Aorta (tissue), 5 donors: Measurements from ENCODE around the gene MACROD2. TPM values are rescaled to one million over a fixed set of nuclear protein-coding genes. Genes with fewer than 3 reads are reported as not detected.

Experiments used
- ATAC-seq: fragments of 200-7000 bp; cut with Tn5 transposase; one replicate; pipeline ENCODE4 v1.9.1; 2022; ENCODE audit warnings: moderate library complexity; ENCODE audit not compliant: low FRiP score
- DNase-seq, 2 donors: peaks; one replicate each; pipeline ENCODE4 v3.0.0-alpha.2; 2020
- H3K27ac ChIP-seq, 2 donors: one replicate each; pipeline ENCODE4 v1.5.1; 2013; ENCODE audit warnings: low read length in 2 of 2, mild to moderate bottlenecking in 2 of 2, moderate library complexity in 2 of 2, control low read depth in 1 of 2, inconsistent platforms in 1 of 2, low read depth in 1 of 2
- H3K27me3 ChIP-seq, 2 donors: one replicate each; pipeline ENCODE4 v1.6.1; 2013; ENCODE audit warnings: control low read depth in 1 of 2, low read length in 1 of 2, mild to moderate bottlenecking in 1 of 2, moderate library complexity in 1 of 2; ENCODE audit not compliant: insufficient read depth in 2 of 2, control insufficient read depth in 1 of 2
- H3K36me3 ChIP-seq, 2 donors: one replicate each; pipeline ENCODE4 v1.6.1; 2013; ENCODE audit warnings: control low read depth in 1 of 2, low read length in 1 of 2, mild to moderate bottlenecking in 1 of 2; ENCODE audit not compliant: insufficient read depth in 2 of 2, control insufficient read depth in 1 of 2
- H3K4me1 ChIP-seq, 2 donors: one replicate each; pipeline ENCODE4 v1.6.1; 2013; ENCODE audit warnings: low read length in 2 of 2, control low read depth in 1 of 2, mild to moderate bottlenecking in 1 of 2, moderate library complexity in 1 of 2; ENCODE audit not compliant: insufficient read depth in 2 of 2, control insufficient read depth in 1 of 2
- H3K4me3 ChIP-seq, 2 donors: one replicate each; pipeline ENCODE4 v1.5.1; 2013; ENCODE audit warnings: low read length in 2 of 2, control low read depth in 1 of 2, mild to moderate bottlenecking in 1 of 2
- H3K9me3 ChIP-seq: one replicate; pipeline ENCODE4 v1.6.1; 2013; ENCODE audit warnings: mild to moderate bottlenecking, low read length; ENCODE audit not compliant: control insufficient read depth
- WGBS, 2 donors: extraction: QIAGEN DNeasy Blood & Tissue Kit; methylation state at CpG; one replicate each; pipeline ENCODE4 v1.1.7; 2013; 5-methylcytosine and 5-hydroxymethylcytosine counted together
- intact Hi-C, 2 donors: fragments of 100-400 bp; cut with DNase I; formaldehyde crosslinking; loops; one replicate each; pipeline versions ENCODE4 v1.14.2 to v1.15.0; 2022
- polyA plus RNA-seq, 2 donors: library from polyadenylated mRNA; stranded (reverse); fragments of 200-250 nt; gene quantifications; one replicate each; pipeline ENCODE4 v1.2.3, GENCODE V29; 2013
- total RNA-seq, 2 donors: library from RNA; stranded (reverse); fragmentation: NEBNext Ultra II Directional; extraction: Animal tissue kit (Norgen Biotek cat#: 25700); gene quantifications; one replicate each; pipeline ENCODE4 v1.2.1, GENCODE V29; 2021
- donor health status: healthy with polysubstance abuse.
- donor health status: Bipolar disorder and iron deficiency.
- donor health status: DM: no; HTN: no; CAD: no.
- donor health status: DM: no; HTN: no; CAD: no.
- donor health status: DM: yes; HTN: yes; CAD: no.

Gene MACROD2
- total and polyA plus RNA-seq, 4 donors: 0.90 to 11.2 (median 4.8) TPM

GRCh38 chr20:14604143-14604542, 608.8 kb downstream of the MACROD2 start:
- Histone ChIP-seq H3K27me3 (no peaks in the 10 kb centered on the region), H3K36me3 (no peaks in the 10 kb centered on the region), H3K27ac (no peak overlapping the region), H3K9me3 (no peaks in the 10 kb centered on the region), H3K4me3 (no peak overlapping the region), H3K4me1 (no peaks in the 10 kb centered on the region)
- WGBS, 2 donors: 91 to 98% methylated on average over 1 of the region's 1 CpG
- intact Hi-C loops: no loop called here
- ATAC-seq: no peak
- no peak for DNase-seq

- no peaks in the 10 kb centered on the region for H3K36me3 ChIP-seq
- DNase-seq (no peak), ATAC-seq (no peak)
- no peaks in the 10 kb centered on the region for H3K4me1 ChIP-seq
- intact Hi-C loops: no loop called here
- H3K27ac ChIP-seq: no peak overlapping the region
- no peaks in the 10 kb centered on the region for H3K27me3 ChIP-seq
- H3K9me3 ChIP-seq: no peaks in the 10 kb centered on the region
- H3K4me3 ChIP-seq: no peak overlapping the region
- 87 to 89% methylated on average over 4 of the region's 4 CpGs for WGBS, 2 donors
Measured at GRCh38 chr20:14609328-14610221, 614.3 kb downstream of the MACROD2 start.

DNA sequence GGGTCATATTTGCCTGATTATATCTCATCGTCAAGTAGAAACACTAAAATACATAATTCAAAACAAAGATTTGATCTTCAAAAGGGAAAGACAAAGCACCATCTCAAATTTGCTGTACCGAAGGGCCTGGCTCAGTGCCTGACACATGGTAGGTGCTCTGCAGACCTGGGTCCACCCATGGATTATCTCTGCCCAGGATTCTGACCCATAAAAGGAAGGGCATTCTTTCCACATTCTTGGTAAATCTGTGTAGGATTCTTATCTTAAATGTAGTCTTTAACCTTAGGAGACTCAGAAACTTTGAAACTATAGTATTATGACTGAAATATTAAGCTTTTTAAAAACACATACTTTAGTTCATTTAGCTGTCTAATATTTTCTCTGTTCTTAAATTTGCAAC, 616.2 kb downstream of the MACROD2 start:
- 64 to 77% methylated on average over 2 of the region's 2 CpGs for WGBS, 2 donors
- Histone ChIP-seq H3K27ac (no peak overlapping the region), H3K4me1 (no peaks in the 10 kb centered on the region), H3K4me3 (no peak overlapping the region), H3K9me3 (no peaks in the 10 kb centered on the region), H3K27me3 (peaks cover 0 to 2% of the 10 kb centered on the region in 2 donors), H3K36me3 (no peaks in the 10 kb centered on the region)
- ATAC-seq (no peak), DNase-seq (no peak)
- intact Hi-C loops: no loop called here

- Histone ChIP-seq H3K9me3 (no peaks in the 10 kb centered on the region), H3K27ac (no peak overlapping the region), H3K27me3 (peaks cover 0 to 2% of the 10 kb centered on the region in 2 donors), H3K4me3 (no peak overlapping the region), H3K36me3 (no peaks in the 10 kb centered on the region), H3K4me1 (no peaks in the 10 kb centered on the region)
- DNase-seq (no peak), ATAC-seq (no peak)
- 80 to 88% methylated on average over 1 of the region's 1 CpG for WGBS, 2 donors
- intact Hi-C loops: no loop called here
Measured at GRCh38 chr20:14612391-14612790, 617.1 kb downstream of the MACROD2 start.

- intact Hi-C loops: no loop called here
- no peak for DNase-seq
- Histone ChIP-seq H3K36me3 (no peaks in the 10 kb centered on the region), H3K9me3 (no peaks in the 10 kb centered on the region), H3K4me3 (no peak overlapping the region), H3K27me3 (peaks cover 0 to 2% of the 10 kb centered on the region in 2 donors), H3K4me1 (no peaks in the 10 kb centered on the region), H3K27ac (no peak overlapping the region)
- WGBS, 2 donors: 79 to 83% methylated on average over 3 of the region's 3 CpGs
- ATAC-seq: no peak
Measured at GRCh38 chr20:14616003-14616402, 620.7 kb downstream of the MACROD2 start.

DNA sequence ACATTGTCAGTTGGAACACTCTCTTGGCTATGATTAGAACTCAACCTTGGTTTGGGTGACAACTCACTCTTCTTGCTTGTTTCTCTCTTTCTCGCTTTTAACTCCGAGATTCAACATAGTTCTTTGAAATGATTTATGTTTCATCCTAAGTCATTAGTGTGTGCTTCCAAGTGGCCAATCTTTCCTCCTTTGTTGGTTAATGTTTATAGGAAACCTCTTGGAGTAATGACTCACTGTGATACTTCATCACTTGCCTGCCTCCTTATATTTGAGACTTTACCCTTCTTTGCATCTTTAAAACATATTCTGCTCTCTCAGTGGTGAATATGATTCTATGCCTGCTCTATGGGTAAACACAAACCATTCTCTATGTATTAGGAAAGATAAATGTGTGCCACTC, 621.8 kb downstream of the MACROD2 start:
- Histone ChIP-seq H3K4me1 (no peaks in the 10 kb centered on the region), H3K9me3 (no peaks in the 10 kb centered on the region), H3K36me3 (no peaks in the 10 kb centered on the region), H3K4me3 (no peak overlapping the region), H3K27ac (no peak overlapping the region), H3K27me3 (peaks cover 0 to 2% of the 10 kb centered on the region in 2 donors)
- intact Hi-C loops: no loop called here
- 67 to 71% methylated on average over 2 of the region's 2 CpGs for WGBS, 2 donors
- DNase-seq (no peak), ATAC-seq (no peak)

- H3K4me3 ChIP-seq: no peak overlapping the region
- no peaks in the 10 kb centered on the region for H3K36me3 ChIP-seq
- no peak overlapping the region for H3K27ac ChIP-seq
- no peaks in the 10 kb centered on the region for H3K9me3 ChIP-seq
- DNase-seq (no peak), ATAC-seq (no peak)
- 90 to 94% methylated on average over 1 of the region's 1 CpG for WGBS, 2 donors
- intact Hi-C loops: no loop called here
- peaks cover 0 to 2% of the 10 kb centered on the region in 2 donors for H3K27me3 ChIP-seq
- no peaks in the 10 kb centered on the region for H3K4me1 ChIP-seq
Measured at GRCh38 chr20:14619411-14619810, 624.1 kb downstream of the MACROD2 start.

DNA sequence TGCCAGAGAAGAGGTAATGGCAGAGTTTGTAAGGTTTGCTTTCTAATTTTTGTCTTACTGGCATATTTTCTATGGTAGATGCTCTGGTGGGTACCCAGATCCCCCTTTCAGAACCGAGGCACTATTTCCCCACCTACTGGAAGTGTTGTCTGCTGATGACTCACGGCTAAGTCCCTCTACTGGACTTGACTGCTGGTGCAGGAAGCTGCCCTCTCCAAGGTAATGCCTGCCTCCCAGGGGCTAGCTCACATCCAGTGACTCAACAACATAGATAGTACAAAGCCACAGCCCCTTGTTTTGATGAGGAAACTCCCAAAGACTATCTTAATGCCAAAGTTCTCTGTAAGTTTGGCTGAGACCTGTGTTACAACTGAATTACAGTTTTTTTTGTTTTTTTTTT, 627.5 kb downstream of the MACROD2 start:
- no peaks in the 10 kb centered on the region for H3K36me3 ChIP-seq
- H3K4me3 ChIP-seq: no peak overlapping the region
- intact Hi-C loops: no loop called here
- no peak overlapping the region for H3K27ac ChIP-seq
- DNase-seq (no peak), ATAC-seq (no peak)
- no peaks in the 10 kb centered on the region for H3K27me3 ChIP-seq
- 58% methylated on average over 2 of the region's 2 CpGs for WGBS, 2 donors
- no peaks in the 10 kb centered on the region for H3K4me1 ChIP-seq
- H3K9me3 ChIP-seq: no peaks in the 10 kb centered on the region

- H3K4me1 ChIP-seq: no peaks in the 10 kb centered on the region
- intact Hi-C loops: no loop called here
- no peaks in the 10 kb centered on the region for H3K36me3 ChIP-seq
- no peak overlapping the region for H3K27ac ChIP-seq
- no peak overlapping the region for H3K4me3 ChIP-seq
- WGBS, 2 donors: 85 to 87% methylated on average over 4 of the region's 4 CpGs
- no peaks in the 10 kb centered on the region for H3K27me3 ChIP-seq
- ATAC-seq (no peak), DNase-seq (no peak)
- H3K9me3 ChIP-seq: no peaks in the 10 kb centered on the region
Measured at GRCh38 chr20:14631011-14631410, 635.7 kb downstream of the MACROD2 start.
